ENCODE results near the gene KIF13A. TPM values are rescaled to one million over a fixed set of nuclear protein-coding genes. Genes with fewer than 3 reads are reported as not detected.

KIF13A gene
- total and polyA plus RNA-seq, 10 donors = 3.7 to 32.0 (median 19.9) TPM

DNA sequence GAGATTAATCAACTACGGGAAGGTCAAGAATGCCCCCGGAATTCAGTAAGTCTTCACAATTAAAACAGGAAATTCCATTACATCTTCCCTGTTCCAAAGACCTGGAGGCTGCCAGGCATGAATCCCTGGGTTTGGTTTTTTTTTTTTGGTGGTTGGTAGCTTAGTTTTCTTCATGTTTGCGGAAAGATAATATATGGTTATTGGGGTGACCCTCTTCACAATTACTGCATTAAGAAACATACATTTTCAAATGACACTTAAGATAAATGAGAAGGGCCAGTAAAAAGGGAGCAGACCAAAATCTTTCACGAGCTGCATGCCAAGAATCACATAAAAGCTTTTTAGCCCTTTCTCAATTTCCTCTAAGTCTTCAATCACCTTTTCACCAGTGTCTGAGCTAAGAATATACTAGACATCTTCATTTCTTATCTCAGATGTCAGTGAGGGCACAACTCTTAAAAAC, 64.0 kb downstream of the KIF13A start:
- H3K9me3 ChIP-seq = no peaks in the 10 kb centered on the region
- no peak overlapping the region for H3K27ac ChIP-seq
- TF ChIP-seq POLR2A (IDR thresholded peaks at IDR 0.05) = no peak
- TF ChIP-seq, protein P1, sequence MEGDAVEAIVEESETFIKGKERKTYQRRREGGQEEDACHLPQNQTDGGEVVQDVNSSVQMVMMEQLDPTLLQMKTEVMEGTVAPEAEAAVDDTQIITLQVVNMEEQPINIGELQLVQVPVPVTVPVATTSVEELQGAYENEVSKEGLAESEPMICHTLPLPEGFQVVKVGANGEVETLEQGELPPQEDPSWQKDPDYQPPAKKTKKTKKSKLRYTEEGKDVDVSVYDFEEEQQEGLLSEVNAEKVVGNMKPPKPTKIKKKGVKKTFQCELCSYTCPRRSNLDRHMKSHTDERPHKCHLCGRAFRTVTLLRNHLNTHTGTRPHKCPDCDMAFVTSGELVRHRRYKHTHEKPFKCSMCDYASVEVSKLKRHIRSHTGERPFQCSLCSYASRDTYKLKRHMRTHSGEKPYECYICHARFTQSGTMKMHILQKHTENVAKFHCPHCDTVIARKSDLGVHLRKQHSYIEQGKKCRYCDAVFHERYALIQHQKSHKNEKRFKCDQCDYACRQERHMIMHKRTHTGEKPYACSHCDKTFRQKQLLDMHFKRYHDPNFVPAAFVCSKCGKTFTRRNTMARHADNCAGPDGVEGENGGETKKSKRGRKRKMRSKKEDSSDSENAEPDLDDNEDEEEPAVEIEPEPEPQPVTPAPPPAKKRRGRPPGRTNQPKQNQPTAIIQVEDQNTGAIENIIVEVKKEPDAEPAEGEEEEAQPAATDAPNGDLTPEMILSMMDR (IDR thresholded peaks at IDR 0.05 in 8 of 11, conservative IDR thresholded peaks at IDR 0.05 in 3 of 11) = no peak
- no peak for TF ChIP-seq POLR2AphosphoS5 (IDR thresholded peaks at IDR 0.05)
- peaks cover 0 to 4% (median 0%) of the 10 kb centered on the region in 6 donors for H3K36me3 ChIP-seq
- no peak for DNase-seq
- H3K4me1 ChIP-seq = peaks cover 0 to 5% (median 0%) of the 10 kb centered on the region in 6 donors
- intact Hi-C loops (cut with DNase I; ENCODE audit: low total_unique reads) = loop anchor here (10.0 kb wide), 1 partner anchor 61 kb away; the partner anchor contains the start of gene KIF13A
- H3K27me3 ChIP-seq (replicated peaks in 1 of 7) = no peaks in the 10 kb centered on the region
- 63 to 77% (median 71%) methylated on average over 4 of the region's 4 CpGs for WGBS, 5 donors
- no peak overlapping the region for H3K4me3 ChIP-seq

DNA sequence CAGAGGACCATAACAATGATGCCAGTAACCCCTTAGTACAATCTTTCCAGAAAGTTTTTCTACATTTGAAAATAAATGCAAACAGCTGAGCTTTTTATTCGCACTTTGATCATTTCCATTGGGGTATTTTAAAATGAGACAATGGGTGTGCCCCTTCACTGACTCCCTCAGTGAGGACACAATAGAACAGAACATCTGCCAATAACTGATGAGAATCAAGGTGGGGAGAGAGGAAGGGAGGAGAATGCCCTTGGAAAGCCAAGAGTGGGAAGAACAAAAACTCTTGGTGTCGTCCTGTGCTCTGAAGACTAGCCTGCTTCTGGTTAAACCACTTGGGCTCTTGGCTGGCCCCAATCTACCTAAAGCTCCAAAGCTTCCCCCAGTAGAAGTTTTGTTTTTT, 66.0 kb downstream of the KIF13A start:
- intact Hi-C loops (cut with DNase I; ENCODE audit: low total_unique reads) = loop anchor here (10.0 kb wide), 1 partner anchor 63 kb away; the partner anchor contains the start of gene KIF13A
- H3K36me3 ChIP-seq = peaks cover 0 to 4% (median 0%) of the 10 kb centered on the region in 6 donors
- no peaks in the 10 kb centered on the region for H3K9me3 ChIP-seq
- no peak overlapping the region for H3K4me3 ChIP-seq
- H3K27ac ChIP-seq = no peak overlapping the region
- peaks cover 0 to 5% (median 0%) of the 10 kb centered on the region in 6 donors for H3K4me1 ChIP-seq
- no peak for DNase-seq
- TF ChIP-seq POLR2A (IDR thresholded peaks at IDR 0.05) = no peak
- TF ChIP-seq, protein P1 (IDR thresholded peaks at IDR 0.05 in 8 of 11, conservative IDR thresholded peaks at IDR 0.05 in 3 of 11) = no peak
- TF ChIP-seq POLR2AphosphoS5 (IDR thresholded peaks at IDR 0.05) = no peak
- 79 to 90% (median 86%) methylated on average over 2 of the region's 2 CpGs for WGBS, 5 donors
- no peaks in the 10 kb centered on the region for H3K27me3 ChIP-seq (replicated peaks in 1 of 7)

DNA sequence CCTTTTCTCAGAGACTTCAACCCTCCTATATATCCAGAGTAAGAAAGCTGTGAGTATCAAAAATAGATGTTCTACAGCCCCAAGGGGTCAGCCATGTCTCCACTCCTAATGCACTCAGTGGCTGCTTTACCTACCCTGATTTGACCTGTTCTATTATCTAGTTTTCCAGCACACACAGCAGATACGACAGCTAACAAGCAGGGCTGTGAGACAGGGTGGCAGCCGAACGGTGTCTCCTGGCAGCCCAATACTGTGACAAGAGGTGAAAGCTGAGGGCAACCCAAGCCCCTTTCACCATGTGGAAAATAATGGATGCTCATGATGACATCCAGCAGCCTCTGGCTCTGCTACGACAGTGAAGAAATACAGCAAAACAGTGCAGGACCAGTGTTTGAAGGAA, 67.9 kb downstream of the KIF13A start:
- intact Hi-C loops (cut with DNase I; ENCODE audit: low total_unique reads) = no loop called here
- WGBS, 5 donors = 91 to 93% (median 93%) methylated on average over 4 of the region's 4 CpGs

More for the DNA sequence above, 67.9 kb downstream of the KIF13A start:
- TF ChIP-seq, protein P1 (IDR thresholded peaks at IDR 0.05 in 8 of 11, conservative IDR thresholded peaks at IDR 0.05 in 3 of 11) = no peak
- Histone ChIP-seq H3K36me3 (peaks cover 0 to 4% (median 0%) of the 10 kb centered on the region in 6 donors), H3K9me3 (no peaks in the 10 kb centered on the region), H3K27ac (no peak overlapping the region), H3K4me3 (no peak overlapping the region), H3K27me3 (replicated peaks in 1 of 7) (no peaks in the 10 kb centered on the region), H3K4me1 (peaks cover 0 to 5% (median 0%) of the 10 kb centered on the region in 6 donors)
- DNase-seq = no peak

Data from spleen (tissue), 11 donors.